ENCODE measurements around the gene TMEM114. TPM values are rescaled to one million over a fixed set of nuclear protein-coding genes. Genes with fewer than 3 reads are reported as not detected.

Gene TMEM114
- not detected for polyA plus RNA-seq (ENCODE audit: insufficient read depth in 1 of 5, insufficient read length in 5 of 5, low replicate concordance in 1 of 5)
- long read RNA-seq, donor 1 = 0 reads
- long read RNA-seq, donor 2 = 0 reads
- long read RNA-seq, donor 3 = 0 reads
- long read RNA-seq, donor 4 = 0 reads
- long read RNA-seq, donor 5 = 0 reads
- long read RNA-seq, donor 6 = 0 reads
- long read RNA-seq, donor 7 = 0 reads
- long read RNA-seq, donor 8 = 0 reads

DNA sequence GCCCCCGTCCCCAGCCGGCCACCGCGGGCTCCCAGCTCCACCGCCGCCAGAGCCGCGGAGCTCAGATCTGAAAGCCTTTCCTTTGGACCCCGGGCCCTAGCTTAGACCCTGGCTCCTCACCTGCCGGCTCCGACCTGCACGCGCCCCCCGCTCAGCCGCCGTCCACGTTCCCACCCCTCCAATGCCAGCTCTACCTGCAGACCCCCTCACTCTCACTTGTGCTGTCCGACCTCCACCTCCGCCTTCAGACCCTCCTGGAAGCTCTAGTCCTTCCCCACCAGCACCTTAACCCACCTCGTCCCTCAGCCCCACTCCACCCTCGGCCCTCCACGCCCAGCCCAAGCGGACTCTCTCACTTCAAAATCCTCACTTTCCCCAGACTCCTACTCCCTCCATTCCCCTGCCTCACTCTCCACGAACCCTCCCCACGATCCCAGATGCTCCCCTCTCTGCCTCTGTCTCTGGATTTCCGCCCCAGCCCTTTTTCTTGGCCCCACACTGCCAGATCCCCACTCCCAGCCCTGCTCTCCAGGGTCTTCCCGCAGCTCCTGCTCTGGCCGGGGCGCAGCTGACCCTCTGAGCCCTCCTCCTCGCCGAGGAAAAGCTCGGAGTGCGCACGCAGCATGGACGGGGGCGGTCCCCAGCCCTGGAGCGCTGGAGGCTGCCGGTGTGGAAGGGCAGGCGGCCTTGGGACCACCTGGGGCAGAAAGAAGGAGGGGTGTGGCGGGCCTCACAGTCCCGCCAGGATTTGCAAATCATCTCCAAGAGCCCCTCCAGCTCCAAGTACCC lies at the start of gene TMEM114:
Gene TMEM114 (minus strand): TSS at position 612 of the 789 bp plus-strand sequence. CDS start 673 bp downstream, outside the sequence.
- DNase-seq = no peak

DNA sequence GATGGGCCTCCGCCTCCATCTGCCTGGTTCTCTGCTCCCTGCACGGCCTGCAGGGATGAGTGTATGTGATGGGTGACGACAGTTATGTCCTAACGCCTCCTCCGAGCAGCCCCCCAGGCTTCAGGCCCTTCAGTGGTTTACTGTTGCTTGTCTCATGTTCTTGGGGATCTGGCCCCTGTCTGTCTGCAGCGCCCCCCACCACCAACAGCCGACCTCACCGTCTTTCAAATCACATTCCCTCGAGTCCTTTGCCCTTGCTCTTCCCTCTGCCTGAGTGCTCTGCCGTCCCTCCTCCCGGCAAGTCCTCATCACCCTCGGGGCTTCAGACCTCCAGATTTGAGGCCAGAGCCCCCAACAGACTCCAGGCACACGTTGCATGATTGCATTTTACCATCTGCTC lies 49.4 kb upstream of the TMEM114 start:
- DNase-seq = no peak

DNA sequence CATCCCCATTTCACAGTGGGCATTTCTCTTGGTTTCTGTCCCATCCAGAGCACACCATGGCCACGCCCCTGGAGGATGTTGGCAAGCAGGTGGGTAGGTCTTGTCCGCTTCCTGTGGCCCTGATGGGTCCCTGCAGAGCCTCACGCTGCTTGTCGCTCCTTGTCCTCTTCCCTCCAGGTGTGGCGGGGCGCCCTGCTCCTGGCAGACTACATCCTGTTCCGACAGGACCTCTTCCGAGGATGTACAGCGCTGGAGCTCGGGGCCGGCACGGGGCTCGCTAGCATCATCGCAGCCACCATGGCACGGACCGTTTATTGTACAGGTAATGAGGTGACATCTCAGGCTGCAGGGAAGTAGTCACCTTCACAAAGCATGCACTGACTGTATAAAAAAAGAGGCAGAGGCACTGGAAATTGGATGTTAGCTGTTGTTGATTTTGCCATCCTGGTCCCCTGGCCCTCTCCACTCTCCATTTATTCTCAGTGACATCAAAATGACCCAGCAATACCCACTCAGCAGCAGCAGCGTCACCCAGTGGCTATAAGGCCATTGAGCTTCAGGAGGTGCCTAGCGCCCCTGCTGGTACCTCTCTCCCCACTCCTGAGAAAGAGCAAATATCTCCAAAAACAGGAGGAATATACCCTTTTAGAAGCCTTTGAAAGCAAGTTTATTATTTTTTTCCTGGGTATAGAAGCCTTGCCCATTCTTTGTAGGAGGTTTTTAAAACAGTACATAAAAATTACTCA lies 44.9 kb upstream of the TMEM114 start:
- no peak for DNase-seq

DNA sequence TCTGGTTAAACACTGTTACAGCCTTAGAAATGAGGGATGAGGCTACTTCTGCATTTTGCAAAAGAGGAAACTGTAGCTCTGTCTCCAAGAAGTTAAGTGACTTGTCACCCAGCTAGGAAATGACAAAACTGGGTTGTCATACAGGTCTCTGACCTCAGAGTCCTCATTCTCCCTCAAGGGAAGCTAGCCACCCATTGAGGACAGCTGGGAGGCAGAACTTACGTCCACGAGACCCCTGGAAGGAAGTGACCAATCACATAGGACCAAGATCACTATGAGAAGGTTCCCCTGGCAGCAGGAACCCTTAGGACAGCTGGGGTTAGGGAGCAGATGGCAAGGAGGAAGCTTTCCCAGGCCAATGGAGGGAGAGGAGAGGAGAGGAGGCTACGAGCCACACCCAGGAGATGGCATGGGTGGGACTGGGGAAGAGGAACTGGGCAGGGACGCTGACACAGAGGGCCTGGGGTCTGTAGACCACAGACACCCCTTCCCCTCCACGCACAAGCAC lies 42.4 kb upstream of the TMEM114 start:
- DNase-seq = no peak

DNA sequence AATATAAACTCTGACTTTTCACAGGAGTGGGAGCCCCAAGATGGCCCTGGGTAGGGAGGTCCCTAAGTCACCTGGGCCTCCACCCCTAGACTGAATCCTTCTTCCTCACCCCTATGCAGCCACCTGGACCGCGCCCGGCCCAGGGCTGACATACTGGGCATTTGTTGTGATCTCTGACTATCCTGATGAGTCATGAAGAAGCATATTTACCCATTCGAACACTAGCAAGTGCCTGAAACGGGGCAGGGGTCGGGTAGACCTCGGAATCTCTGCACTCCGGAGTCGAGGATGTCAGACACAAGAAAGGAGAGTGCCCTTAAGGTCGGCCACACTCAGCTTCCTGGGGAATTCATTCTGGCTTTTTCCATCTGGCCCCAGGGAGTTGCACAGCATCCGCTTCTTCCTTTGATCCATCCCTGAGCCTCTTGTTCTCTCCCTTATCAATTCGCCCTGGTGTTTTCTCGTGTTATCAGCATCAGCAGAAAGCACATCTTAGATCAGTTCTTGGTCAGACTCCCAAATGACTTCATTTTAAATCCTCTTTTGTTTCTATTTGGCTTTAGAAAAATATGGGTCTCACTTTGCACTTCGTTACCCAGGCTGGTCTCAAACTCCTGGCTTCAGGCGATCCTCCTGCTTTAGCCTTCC lies 41.6 kb upstream of the TMEM114 start:
- no peak for DNase-seq

DNA sequence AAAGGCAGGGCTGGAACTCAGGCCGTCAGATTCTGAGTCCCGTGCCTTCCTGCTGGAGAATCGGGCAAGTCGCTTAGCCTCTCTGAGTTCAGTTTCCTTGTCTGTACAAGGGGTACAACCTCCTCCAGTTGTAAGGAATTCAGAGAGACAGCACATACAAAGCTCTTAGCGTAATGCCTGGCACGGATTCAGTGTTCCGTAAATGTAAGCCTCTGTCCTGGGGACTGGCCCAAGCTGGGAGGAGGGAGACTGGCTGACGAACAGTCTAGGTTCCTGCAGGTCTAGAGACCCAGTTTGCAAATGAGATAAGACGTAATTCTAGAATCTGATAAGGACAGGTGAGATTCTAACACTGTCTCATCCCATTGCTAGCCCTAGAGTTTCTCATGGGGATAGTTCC lies 41.1 kb upstream of the TMEM114 start:
- DNase-seq = no peak

DNA sequence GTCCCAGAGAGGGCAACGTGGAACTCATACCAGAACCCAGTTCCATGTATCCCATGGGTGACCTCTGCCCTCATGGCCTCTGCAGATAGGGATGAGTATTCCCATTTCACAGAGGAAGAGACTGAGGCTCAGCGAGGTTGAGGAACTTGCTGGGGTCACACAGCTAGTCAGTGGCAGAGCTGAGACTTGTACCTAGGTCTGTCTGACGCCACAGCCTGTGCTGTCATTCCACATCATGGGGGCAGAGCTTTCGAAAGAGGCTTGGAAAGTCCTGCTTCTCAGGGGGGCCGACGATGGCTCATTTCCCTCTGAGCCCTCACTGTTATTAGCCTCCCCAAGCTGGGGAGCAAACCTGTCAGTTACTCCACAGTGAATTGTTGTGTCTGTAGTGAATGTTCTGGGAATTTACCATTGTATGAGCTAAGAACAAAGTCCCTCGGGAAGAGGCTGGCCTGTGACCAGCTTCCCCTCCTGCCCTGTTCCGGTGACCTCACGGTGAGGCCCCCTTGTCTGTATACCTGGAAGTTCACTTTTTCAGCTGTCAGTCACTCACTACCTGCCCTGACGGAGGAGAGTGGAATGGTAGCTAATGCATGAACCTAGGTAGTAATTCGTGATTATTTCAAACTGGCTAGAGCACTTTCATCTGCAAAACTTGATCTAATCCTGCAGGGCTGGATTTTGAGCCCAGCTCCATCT lies 40.1 kb upstream of the TMEM114 start:
- no peak for DNase-seq

DNA sequence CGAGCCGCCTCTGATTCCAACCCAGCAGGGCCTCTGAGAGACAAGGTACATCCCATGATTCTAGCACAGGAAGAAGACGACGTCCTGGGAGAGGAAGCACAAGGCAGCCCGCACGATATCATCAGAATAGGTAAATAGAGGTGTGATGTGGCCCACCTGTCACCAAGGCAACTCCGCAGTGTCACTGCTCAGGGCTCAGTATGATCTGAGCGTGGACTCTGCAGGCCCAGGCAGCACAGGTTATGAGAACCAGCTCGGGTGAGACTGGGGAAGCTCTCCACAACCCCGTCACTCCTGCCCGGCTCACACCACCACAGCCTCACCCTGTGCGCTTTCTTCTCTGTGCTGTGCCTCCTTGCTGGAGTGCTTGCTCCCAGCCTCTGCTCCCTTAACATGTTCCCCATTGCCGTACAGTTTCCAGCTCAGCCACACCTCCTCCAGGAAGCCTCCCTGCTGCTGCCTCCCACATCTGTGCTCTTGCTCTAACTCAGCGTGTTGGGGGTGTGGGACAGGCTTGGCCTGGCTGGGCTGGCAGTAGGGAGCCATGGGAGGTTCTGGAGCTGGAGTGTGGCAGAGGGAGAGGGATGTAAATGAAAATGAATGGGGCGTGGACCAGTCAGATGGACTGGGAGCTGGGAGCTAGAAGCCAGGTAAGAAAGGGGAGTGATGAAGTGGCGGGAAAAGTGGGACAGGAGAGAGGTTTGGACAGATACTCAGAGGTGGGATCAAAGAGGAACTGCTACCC lies 38.8 kb upstream of the TMEM114 start:
- DNase-seq = no peak

DNA sequence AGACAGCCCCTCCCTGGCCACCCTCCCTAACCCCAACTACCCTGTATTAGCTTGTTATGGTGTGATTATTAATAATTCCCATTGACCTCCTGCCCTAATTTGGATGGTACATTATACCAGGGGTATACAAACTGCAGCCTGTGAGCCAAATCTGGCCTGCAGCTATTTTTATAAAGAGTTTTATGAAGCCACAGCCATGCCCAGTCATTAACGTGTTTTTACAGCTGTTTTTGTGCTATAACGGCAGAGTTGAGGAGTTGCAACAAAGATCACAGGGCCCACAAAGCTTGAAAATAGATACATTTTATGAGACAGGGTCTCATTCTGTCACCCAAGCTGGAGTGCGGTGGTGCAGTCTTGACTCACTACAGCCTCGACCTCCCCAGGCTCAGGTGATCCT lies 37.1 kb upstream of the TMEM114 start:
- DNase-seq = no peak

DNA sequence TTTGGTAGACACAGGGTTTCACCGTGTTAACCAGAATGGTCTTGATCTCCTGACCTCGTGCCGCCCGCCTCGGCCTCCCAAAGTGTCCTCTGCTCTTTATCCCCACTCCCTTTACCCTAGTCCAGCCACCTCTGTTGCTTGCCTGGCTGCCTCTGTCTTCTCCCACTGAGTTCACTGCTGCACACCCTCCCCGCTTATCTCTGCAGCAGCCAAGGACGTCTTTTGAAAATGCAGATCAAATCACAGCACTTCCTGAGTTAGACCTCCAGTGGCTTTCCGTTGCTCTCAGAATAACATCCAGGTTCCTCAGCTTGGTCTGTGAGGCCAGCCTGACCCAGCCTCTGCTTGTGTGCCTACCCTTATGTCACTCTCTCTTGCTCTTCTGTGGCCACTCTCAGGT lies 36.6 kb upstream of the TMEM114 start:
- DNase-seq = no peak

DNA sequence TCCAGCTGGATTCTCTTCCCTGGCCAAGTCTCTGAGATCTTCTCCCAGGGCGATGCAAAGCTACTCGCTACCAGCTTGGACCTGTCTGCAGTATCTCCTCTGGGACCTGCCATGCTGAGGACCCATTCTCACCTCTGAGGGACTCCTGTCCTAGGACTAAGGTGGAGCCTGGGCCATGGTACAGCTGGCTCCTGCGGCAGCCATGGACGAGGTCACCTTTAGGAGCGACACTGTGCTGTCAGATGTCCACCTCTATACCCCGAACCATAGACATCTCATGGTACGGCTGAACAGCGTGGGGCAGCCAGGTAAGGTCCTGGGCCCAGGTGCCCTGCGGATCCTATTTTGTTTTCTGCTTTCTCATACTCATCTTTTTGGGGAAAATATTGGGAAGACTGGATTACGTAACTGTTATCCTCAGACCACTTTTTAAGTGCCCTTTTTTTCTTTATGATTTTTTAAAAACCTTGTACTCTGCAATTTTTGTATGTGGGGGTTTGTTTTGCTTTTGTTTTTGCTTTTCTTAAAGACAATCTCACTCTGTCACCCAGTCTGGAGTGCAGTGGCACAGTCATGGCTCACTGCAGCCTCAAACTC lies 35.3 kb upstream of the TMEM114 start:
- DNase-seq = no peak

DNA sequence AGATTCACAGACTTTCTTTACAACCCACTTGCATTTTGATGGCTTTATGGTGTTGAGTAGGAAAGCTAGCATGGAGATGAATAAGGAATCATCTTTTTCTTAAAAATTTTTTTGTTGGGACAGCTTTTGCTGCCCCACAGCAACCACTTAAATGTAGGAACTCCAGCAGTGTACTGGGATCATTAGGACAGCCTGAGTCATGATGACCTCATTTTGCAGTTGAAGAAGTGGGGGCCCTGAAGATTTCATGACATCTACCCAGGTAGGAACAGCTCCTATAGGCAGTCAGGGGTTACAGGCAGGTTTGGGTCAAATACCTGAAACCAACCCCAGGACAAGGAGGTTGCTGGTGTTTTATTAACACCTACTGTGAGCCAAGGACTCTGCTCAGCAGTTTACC lies 33.3 kb upstream of the TMEM114 start:
- no peak for DNase-seq

DNA sequence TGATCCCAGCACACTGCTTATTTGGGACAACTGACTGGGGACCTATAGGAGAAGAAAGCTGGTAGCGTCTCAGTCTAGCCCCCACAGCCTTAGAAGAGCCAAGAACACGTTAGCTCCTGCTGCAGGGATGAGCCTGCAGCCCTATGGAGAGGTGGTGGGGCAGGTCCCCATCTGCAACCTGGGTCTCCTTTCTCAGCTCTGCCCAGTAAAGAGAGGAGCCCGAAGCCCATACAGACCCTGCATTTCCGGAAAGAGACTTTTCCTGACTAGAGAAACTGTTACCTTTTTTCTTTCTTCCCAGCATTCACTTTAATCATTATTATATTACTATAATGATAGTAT lies 32.0 kb upstream of the TMEM114 start:
- no peak for DNase-seq

DNA sequence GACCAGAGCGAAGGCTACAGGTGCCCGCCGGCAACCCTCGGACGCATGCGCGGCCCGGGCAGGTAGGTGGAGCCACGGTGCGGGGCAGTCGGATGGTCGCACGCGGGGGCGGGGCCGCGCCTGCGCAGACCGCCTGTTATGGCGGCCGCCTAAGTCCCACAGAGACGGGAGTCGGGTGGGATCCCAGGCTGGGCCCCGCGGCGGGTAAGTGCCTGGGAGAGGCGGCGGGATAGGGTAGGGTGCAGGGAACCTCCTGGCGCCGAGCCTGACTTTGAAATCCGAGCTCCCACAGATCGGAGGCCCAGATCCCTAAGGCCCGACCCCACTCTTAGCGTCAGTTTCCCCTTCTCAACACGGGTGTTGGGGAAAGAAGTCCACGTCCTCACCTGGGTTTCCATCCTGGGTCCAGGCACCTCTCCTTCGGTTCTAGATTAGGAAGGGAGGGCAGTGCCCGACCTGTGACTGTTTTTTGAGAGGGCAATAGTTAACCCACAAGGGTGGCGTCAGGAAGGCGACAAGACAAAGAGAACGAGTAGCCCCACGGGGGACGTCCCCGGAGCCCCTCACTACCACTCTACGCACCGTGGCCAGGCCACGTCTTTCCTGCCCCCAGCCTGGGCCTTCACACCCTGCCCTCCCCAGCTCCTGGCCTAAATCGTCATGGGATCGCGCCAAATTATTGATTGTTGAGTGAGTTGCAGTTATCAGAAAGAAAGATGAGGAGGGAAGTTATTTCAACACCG lies 31.4 kb upstream of the TMEM114 start, which contains the start of gene METTL22:
Gene METTL22 (plus strand): TSS at position 127 of the 743 bp plus-strand sequence. CDS start 3,968 bp downstream, outside the sequence.
- peak; percentile 87 to 89 for DNase-seq

DNA sequence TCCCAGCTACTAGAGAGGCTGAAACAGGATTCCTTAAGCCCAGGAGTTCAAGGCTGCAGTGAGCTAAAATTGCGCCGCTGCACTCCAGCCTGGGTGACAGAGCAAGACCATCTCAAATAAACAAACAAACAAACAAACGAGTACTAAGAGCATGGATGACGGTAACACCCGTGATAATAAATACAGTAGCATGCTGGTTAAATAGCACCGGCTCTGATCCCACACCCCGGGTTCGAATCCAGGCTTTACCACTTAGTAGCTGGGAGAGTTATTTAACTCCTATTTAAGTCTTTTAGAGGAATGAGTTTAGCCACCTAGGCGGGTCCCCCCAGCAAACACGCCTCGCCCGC lies 30.9 kb upstream of the TMEM114 start:
- DNase-seq = no peak

DNA sequence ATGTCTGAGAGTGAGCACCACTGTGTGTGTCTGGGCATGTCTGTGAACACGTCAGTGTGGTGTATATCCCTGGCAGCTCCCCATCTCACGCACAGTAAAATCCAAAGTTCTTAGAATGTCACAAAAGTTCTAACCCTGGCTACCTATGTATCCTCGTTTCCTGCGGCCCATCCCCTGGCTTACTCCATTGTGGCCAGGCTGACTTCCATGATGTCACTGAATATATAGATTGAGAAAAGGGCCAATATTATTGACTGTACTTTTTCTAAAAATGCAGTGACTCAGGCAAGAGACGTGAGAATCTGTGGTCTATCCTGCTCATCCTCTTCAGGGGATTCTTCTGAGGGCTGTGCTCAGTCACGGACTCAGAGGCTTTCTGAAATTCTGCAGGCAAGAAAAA lies 30.2 kb upstream of the TMEM114 start:
- DNase-seq = no peak

DNA sequence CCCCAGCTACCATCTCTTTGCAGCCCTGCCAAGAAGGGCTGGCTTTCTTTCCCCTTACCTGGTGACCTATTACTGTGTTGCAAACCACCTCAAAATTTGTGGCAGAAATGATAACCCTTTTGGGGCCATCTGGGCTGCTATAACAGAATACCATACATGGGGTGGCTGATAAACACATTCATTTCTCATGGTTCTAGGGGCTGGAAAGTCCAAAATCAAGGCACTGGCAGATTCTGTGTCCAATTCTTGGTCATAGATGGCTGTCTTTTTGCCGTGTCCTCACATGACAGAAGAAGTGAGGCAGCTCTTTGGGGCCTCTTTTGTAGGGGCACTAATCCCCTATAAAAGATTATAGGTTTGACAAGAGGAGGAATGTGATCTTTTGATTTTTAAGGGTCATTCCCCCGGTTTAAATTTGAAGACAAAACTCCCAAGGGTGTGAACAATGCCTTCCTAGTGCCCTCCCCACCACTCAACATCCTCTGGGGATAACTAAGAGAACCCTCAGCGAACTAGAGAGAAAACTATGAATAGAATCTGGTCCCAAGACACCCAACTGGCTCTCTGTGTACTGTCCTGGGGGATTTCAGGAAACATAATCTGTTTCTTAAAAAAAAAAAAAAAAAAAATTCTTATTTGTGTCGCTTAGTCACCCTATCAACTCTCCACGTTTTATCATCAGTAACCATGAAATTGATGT lies 29.5 kb upstream of the TMEM114 start:
- DNase-seq = no peak

DNA sequence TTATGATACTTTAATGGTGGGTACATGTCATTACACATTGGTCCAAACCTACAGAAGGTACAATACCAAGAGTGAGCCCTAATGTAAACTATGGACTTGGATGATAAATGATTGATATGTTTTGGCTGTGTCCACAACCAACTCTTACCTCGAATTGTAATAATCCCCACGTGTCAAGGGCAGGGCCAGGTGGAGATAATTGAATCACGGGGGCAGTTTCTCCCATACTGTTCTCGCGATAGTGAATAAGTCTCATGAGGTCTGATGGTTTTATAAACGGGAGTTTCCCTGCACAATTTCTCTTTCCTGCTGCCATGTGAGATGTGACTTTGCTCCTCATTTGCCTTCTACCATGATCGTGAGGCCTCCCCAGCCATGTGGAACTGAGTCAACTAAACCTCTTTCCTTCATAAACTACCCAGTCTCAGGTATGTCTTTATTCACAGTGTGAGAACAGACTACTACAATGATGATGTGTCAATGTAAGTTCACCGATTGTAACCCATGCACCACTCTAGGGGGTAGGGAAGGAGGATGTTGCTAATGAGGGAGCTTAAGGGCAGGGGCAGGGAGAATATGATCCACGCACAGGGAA lies 24.2 kb upstream of the TMEM114 start:
- no peak for DNase-seq

Data from right lung (tissue), 10 donors.